ENCODE measurements around the gene DCP1B.

DCP1B gene

DNA sequence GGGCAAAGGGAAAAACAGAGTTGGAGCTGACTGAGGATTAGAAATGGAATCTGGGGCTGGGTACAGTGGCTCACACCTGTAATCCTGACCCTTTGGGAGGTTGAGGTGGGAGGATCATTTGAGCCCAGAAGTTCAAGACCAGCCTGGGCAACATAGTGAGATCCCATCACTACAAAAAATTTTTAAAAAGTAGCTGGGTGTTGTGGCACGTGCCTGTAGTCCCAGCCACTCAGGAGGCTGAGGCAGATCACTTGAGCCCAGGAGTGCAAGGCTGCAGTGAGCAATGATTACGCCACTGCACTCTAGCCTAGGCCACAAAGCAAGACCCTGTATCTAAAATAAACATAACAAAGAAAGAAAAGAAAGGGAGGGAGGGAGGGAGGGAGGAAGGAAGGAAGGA lies 14.9 kb upstream of the DCP1B start:
- no peak for DNase-seq (ENCODE audit: extremely low read depth, low read depth)
- H3K4me3 ChIP-seq (replicated peaks; ENCODE audit: low read depth, low read length), result no peak overlapping the region
- TF ChIP-seq, protein P1, sequence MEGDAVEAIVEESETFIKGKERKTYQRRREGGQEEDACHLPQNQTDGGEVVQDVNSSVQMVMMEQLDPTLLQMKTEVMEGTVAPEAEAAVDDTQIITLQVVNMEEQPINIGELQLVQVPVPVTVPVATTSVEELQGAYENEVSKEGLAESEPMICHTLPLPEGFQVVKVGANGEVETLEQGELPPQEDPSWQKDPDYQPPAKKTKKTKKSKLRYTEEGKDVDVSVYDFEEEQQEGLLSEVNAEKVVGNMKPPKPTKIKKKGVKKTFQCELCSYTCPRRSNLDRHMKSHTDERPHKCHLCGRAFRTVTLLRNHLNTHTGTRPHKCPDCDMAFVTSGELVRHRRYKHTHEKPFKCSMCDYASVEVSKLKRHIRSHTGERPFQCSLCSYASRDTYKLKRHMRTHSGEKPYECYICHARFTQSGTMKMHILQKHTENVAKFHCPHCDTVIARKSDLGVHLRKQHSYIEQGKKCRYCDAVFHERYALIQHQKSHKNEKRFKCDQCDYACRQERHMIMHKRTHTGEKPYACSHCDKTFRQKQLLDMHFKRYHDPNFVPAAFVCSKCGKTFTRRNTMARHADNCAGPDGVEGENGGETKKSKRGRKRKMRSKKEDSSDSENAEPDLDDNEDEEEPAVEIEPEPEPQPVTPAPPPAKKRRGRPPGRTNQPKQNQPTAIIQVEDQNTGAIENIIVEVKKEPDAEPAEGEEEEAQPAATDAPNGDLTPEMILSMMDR (IDR thresholded peaks at IDR 0.05; ENCODE audit: low read depth, low read length, missing control alignments), result no peak

DNA sequence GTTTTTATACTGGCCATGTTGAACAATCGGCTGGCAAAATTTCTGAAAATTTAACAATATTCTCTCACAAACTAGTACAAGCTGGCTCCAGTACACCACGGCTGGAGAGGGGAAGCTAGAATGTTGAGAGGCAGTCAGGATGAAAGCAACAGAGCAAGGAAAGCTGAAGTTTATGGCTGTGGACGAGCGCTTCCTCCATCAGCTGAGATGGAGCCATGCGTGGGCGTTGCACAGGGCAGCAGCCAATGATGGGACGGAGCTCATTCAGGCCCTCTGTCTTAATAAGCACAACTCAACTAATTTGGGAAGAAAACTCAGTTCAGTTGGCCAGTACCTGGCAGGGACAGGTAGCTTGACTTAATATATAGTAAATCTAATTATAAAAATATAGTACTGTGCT lies 14.1 kb upstream of the DCP1B start:
- H3K4me3 ChIP-seq (replicated peaks; ENCODE audit: low read depth, low read length), result no peak overlapping the region
- DNase-seq (ENCODE audit: extremely low read depth, low read depth), result no peak
- TF ChIP-seq, protein P1 (IDR thresholded peaks at IDR 0.05; ENCODE audit: low read depth, low read length, missing control alignments), result no peak

DNA sequence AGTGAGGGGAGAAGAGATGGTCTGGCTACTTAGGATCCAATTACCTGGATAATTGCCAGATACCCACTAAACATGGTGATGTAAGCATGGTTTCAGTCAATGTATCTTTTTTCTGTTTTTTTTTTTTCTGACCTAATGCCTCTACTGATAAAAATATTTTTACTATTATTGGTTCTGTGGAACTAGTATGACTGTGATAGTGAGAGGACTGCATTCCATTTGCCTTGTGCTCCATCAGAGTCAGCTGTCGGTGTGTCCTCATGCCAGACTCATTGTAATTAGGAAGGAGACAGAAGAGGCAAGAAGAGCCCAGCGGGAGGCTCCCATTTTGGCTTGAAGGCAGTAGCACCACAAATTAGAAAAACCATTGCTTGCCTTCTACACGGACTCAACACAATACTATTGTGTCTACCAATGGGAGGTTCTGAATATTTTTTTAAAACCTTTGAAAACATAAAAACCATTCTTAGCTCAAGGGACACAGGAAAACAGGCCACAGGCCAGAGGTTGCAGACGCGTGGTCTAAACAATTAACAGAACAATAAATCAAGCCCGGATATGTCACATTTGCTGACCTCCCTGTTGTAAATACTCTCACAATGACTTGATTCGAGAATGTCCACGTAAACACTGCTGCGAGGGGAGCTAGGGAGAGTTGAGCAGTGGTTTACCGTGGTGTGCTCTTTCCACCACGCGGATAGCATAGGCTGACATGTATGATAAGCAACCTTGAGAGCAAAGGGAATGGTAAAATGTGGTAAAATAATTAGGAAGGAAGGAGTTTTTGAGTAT lies 13.5 kb upstream of the DCP1B start:
- H3K4me3 ChIP-seq (replicated peaks; ENCODE audit: low read depth, low read length), result no peak overlapping the region
- TF ChIP-seq, protein P1 (IDR thresholded peaks at IDR 0.05; ENCODE audit: low read depth, low read length, missing control alignments), result no peak
- DNase-seq (ENCODE audit: extremely low read depth, low read depth), result no peak

DNA sequence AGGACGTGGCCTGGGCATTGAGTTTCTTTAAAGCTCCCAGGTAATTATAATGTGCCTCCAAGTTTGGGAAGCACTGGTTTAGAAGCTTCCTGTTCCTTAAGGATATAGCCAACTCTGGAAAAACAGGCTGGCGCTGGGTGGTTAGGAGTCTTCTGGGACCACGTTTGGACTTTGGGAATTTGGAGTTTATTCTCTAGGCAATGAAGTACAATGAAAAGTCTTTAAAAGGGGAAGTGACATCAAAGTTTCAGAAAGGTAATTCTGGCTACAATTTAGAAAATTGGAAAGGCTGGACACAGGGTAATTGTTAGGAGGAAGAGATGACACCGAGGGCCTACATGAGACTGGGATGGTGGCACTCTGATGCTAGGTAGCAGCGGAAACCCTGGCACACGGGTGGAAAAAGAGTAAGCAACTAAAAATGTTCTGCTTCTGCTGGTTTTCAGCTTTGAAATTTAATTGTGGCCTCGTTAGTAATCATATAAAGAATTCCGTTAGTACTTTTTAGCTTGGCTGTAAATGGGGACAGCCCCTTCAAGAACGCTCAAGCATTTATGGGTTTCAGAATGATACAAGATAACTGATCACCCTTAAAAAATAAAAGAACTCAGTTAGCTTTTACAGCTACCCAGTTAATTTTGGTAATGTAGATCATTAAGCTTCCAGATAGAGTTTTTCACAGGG lies 12.7 kb upstream of the DCP1B start:
- H3K4me3 ChIP-seq (replicated peaks; ENCODE audit: low read depth, low read length), result no peak overlapping the region
- no peak for DNase-seq (ENCODE audit: extremely low read depth, low read depth)
- TF ChIP-seq, protein P1 (IDR thresholded peaks at IDR 0.05; ENCODE audit: low read depth, low read length, missing control alignments), result no peak

DNA sequence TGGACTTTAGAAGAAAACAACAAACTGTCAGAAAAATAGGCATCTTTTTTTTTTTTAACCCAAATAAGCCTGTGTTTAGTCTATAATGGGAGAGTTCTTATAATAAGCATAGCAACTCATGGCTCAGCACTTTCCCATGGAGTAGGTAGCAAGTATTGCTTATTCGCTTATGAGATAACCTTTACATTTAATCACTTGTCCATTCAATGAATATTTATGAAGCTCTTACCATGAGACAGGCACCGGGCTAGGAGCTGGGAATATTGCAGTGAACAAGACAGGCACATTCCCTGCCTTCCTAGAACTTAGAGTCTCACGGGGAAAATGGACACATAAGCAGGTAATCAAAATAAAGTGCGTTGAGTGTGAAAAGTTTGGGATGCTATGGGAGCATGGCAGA lies 10.0 kb upstream of the DCP1B start:
- no peak overlapping the region for H3K4me3 ChIP-seq (replicated peaks; ENCODE audit: low read depth, low read length)
- DNase-seq (ENCODE audit: extremely low read depth, low read depth), result no peak
- TF ChIP-seq, protein P1 (IDR thresholded peaks at IDR 0.05; ENCODE audit: low read depth, low read length, missing control alignments), result no peak

DNA sequence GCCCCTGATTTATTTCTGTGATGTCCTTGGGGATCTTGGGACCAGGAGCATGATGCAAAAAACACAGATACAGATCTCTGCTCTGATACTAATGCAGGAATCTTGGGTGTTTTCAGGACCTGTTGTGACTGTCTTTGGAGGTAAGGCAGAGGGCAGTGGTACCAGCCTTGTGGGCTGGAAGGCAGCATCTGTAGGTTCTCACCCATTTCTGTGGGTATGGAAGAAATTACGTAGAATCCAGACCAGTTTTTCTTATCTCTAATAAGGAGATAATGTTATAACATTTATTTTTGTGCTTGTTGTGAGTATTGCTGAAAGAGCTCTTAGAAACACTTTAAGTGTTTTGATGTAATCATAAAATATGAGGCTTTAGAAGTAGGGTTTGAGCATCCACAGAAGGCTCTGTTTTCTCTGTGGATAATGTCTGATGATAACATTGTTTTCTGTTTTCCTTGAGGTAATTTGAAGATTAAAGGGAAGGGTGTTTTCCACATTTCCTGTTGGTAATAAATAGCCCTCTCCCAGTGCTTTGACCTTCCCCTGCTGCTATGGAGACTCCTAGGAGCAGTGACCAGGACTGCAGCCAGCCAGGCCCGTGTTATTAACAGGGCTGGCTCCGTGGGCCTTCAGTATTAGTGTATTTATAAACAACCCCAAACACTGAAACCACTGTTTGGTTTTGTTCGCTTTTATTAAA lies 9.4 kb upstream of the DCP1B start:
- DNase-seq (ENCODE audit: extremely low read depth, low read depth), result no peak
- no peak overlapping the region for H3K4me3 ChIP-seq (replicated peaks; ENCODE audit: low read depth, low read length)
- TF ChIP-seq, protein P1 (IDR thresholded peaks at IDR 0.05; ENCODE audit: low read depth, low read length, missing control alignments), result no peak

All from HFF-Myc (cell line).